GM19351 (cell line): ENCODE measurements around the gene MYO1G.
"Not testable (repeated sequence)": the region's sequence is repeated elsewhere in the genome, so short reads cannot be mapped to it uniquely, and the experiment has no call there.

Experiments used
- ATAC-seq: cut with Tn5 transposase; IDR thresholded peaks from one replicate; pipeline ENCODE4 v1.9.1; 2021; ENCODE audit warnings: mild to moderate bottlenecking, moderate library complexity; ENCODE audit not compliant: unreplicated experiment

Gene MYO1G

DNA sequence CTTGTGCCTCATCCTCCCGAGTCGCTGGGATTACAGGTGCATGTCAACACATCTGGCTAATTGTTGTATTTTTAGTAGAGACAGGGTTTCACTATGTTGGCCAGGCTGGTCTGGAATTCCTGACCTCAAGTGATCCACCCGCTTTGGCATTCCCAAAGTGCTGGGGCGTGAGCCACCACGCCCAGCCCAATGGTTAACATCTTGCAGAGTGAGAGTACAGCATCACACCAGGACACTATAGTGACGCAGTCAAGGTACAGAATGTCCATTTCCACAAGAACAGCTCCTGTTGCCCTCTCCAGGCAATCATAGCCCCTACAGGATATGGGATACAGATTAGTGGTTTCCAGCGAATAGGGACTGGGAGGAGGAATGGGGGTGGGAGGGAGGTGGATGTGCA, 34.0 kb downstream of the MYO1G start:
- no peak for ATAC-seq

DNA sequence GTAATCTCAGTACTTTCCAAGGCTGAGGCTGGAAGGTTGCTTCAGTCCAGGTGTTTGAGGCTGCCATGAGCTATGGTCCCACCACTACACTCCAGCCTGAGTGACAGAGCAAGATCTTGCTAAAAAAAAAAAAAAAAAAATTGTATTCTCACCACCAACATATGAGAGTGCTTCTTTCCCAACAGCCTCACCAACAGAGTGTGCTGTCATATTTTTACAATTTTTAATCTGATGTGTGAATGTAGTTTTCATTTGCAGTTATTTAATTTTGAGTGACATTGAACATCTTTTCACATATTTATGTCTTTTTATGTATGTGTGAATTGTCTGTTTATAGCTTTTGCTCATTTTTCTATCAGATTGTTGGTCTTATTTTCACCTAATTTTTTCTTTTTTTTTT, 35.2 kb downstream of the MYO1G start:
- no peak for ATAC-seq

DNA sequence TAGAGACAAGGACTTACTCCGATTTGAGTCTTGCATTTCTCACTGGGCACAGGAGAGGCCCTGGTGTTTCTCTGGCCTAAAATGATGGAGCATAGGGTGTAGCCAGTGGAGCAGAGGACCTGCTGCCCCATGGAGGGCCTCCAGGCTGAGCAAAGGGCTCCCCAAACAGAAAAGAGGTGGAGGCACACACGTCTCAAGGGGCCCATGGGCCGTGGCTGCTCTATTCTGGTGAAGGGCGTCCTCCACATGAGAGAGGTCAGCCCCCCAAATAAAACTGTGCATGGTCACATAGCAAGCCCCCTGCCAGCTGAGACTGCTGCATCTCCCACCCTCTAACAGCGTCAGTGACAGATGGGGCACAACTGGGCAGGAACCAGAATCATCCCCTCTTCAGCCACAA, 41.4 kb downstream of the MYO1G start:
- no peak for ATAC-seq

DNA sequence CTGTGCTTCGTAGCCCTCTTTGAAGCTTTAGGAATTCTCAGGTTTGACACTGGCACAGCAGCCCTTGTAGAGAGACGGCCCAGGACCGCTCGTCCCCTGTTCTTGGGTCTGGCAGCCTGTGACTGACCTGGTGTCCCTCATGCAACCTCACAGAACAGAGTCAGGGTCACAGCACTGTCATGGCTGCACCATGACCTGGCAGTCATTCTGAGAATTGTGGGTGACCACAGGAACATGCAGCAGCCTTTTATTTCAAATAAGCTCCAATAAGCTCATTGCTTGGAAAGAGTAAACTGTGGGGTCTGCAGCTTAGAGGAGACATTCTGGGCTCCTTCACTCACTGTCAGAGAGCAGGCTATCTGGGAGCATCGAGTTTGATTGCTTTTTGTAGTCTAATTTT, 42.5 kb downstream of the MYO1G start:
- ATAC-seq, result no peak

DNA sequence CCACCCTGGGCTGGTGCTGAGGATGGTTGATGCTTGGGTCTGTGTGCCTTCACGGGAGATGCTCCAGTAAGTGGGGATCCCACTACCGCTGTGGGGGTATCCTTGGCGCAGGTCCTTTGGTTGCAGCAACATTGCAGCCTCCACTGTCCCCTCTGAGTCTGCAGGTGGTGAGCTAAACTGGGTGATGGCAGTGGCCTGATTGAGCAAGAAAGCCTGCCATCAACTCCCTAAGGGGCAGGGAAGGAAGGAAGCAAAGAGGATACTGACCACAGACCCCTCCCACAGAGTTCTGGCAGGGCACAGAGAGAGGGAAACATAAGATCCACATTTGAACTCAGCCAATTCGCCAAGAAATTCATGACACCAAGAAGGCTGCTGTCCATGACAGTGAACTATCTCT, 43.2 kb downstream of the MYO1G start:
- no peak for ATAC-seq

DNA sequence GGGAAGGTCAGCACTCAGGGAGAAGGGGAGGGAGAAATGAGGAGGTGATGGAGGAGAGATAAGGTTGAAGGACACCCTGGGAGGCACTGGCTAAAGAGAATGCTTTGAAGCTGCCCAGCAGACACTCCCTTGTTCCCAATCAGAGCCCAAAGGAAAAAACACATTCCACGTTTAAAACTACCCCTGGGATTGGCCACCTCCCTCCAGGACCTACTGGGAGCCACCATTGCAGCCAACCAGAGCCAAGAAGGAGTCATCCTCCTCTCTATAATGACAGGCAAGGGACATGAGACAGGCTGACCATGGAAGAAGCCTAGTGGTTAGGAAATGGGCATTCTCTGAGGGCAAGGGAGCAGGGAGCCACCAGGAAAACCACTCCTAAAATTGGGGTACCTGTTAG, 43.8 kb downstream of the MYO1G start:
- ATAC-seq, result no peak

DNA sequence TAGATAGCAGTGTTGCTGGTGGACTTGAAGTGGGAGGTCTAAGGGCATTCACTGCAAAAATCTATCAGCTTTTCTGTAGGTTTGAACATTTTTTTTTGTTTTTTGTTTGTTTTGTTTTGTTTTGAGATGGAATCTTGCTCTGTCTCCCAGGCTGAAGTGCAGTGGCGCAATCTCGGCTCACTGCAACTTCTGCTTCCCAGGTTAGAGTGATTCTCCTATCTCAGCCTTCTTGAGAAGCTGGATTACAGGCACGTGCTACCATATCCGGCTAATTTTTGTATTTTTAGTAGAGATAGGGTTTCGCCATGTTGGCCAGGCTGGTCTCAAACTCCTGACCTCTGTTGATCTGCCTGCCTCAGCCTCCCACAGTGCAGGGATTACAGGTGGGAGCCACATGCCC, 44.3 kb downstream of the MYO1G start:
- ATAC-seq, result not testable (repeated sequence)

DNA sequence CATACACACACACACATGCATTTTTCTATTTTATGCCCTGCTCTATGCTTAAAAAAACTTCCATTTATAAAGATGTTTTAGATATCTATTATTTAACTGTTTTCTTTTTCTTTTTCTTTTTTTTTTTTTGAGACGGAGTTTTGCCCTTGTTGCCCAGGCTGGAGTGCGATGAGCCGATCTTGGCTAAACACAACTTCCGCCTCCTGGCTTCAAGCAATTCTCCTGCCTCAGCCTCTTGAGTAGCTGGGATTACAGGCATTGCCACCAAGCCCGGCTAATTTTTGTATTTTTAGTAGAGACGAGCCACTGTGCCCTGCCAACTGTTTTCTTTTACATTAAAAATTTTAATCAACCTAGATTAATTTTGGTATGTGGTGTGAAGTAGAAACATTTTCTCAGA, 47.9 kb downstream of the MYO1G start:
- ATAC-seq, result no peak

DNA sequence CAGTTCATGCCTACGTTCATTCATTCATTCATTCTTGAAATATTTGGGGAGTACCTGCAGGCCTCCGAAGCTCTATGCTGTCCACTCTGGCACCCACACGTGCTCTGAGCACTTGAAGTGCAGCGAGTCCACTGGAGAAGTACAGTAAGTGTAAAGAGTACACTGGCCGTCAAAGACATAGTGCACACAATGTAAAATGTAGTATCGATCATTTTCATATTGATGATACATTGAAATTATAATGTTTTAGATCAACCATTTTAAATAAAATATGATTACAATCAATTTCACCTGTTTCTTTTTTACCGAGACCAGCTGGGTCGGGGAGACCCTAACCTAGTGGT, 56.5 kb downstream of the MYO1G start:
- no peak for ATAC-seq

DNA sequence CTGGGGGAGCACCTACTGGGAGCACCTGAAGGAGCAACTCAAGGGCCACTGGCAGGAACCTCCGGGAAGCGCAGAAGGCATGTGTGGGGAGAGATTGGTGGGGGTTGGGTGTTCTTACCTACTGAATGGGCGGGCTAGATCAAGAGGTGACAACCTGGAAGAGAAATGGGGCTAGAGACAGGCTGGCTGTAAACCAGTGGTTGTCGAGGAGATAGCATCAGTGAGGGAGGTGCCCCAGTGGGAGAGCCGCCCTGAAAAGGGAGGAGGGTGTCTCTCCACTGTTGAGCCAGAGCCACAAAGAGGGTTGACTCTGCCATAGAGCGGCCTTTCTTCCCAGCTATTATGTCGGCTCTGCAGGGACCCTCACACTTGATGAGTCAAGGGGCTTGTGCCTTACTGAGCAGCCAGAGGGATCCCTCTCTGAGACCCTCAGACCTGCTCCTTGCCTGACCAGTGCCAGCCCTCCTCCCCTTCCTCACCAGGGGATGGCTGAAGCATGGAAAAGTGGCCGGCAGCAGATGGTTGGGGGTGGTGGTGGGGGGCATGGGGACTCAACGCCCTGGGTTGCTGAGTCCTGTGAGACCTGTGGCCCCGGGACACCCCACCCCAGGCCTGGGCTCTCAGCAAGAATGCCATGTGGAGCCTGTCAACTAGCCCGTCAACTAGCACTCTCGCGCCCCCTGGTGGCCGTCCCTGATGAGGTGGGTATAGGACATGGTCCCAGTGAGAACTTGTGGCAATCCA, 57.0 kb downstream of the MYO1G start:
- peak; percentile 89 for ATAC-seq

DNA sequence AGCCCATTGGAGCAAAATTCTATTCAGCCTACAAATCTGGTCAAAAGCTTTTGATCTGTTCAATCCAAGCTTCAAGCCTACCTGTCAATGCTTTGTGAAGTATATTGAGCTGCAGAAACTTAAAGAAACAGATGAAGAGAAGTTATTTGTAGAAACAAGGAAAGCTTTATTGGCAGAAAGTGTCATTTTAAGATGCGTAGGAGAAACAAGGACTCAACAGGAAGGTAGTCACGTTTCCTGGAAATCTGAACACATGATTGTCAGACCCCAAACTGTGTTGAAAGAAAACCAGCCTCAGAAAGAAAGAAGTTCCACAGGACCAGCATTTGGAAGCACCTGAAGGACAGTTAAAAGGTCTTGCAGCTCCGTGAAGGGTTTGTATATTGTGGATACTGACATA, 58.7 kb downstream of the MYO1G start:
- no peak for ATAC-seq

DNA sequence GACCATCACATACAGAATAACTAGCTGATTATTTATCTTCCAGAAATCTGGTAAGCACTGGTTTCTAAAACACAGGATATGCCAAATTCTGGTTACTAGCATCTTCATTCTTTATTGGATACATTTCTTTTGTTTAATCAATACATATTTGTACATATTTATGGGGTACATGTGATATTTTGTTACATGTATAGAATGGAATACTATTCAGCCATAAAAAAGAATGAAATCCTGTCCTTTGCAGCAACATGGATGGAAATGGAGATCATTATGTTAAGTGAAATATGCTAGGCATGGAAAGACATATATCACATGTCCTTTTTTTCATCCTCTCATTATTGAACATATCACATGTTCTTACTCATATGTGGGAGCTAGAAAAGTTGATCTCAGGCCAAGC, 60.8 kb downstream of the MYO1G start:
- ATAC-seq, result no peak

DNA sequence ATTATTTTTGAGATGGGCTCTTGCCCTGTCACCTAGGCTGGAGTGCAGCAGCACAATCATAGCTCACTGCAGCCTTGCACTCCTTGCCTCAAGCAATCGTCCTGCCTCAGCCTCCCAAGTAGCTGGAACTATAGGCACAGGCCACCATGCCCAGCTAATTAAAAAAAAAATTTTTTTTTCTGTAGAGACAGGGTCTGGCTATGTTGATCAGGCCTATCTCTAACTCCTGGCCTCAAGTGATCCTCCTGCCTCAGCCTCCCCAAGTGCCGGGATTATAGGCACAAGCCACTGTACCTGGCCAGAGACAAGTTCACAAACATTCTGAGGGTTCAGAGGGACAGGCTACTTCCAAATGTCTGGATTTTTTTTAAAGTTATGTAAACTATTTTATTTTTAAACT, 61.4 kb downstream of the MYO1G start:
- no peak for ATAC-seq

DNA sequence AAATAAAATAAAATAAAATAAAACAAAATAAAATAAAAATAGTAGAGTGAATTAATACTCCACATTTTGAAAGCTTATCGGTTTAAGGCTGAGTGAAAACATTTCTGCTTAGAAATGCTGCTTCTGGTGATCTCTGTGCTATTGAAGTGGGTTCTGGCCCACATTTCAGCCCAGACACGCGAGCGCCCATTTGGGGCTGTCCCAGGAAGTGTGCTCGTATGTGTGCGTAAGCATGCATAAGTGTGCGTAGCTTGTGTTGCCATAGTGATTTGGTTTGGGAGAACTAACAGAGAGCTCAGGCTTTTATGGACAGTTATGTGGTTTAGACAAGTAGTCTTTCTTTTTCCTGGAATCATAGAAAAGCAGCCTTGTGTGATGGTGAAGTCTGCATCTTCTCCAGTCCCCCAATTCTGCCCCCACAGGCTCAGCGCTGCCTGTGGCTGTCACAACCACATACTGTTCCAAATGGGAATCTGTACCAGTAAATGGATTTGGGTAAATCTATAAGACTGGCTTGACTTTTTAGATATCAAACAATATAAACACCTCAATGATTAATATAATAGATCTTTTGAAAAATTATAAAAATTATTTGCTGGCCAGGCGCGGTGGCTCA, 63.7 kb downstream of the MYO1G start:
- no peak for ATAC-seq

DNA sequence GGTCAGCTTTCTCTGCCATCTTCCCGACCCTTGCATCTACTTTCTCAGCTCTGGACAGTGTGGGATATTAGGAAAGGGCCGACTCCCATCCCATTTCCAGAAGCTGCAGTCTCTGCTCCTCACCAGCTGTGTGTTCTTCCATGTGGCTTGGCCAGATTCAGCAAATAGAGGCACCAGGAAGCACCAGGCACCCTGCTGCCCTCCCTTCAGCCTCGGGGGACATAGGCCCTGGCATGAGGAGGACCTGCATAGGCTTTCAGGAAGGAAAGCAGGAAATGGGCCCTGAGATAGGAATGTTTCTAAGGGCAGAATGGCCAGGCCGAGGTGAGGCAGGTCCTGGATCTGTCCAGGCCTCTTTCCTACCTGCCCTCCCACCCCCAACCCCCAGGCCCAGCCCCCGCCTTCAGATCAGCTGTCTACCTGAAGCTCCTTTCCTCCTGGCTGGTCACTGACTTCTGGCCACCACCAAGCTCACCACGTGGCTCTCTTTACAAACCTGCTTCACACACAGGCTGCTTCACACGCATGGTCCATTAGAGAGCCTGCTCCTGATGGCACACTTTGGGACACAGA, 66.0 kb downstream of the MYO1G start:
- no peak for ATAC-seq
